Islet precursor cell (in vitro differentiated cells): ENCODE measurements around the gene MC5R.
"Not testable (repeated sequence)": the region's sequence is repeated elsewhere in the genome, so short reads cannot be mapped to it uniquely, and the experiment has no call there.

Experiments
- DNase-seq: peaks from one replicate; pipeline ENCODE4 v3.0.0-alpha.2; 2018

MC5R gene

DNA sequence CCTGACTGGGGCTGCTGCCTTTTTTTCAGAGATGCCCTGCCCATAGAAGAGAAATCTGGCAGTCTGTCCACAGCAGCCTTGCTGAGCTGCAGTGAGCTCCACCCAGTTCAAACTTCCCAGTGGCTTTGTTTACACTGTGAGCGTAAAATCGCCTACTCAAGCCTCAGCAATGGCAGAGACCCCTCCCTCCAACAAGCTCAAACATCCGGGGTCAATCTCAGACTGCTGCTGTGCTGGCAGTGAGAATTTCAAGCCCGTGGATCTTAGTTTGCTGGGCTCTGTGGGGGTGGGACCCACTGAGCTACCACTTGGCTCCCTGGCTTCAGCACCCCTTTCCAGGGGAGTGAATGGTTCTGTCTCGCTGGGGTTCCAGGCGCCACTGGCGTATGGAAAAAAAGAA, 38.9 kb downstream of the MC5R start:
- not testable (repeated sequence) for DNase-seq

DNA sequence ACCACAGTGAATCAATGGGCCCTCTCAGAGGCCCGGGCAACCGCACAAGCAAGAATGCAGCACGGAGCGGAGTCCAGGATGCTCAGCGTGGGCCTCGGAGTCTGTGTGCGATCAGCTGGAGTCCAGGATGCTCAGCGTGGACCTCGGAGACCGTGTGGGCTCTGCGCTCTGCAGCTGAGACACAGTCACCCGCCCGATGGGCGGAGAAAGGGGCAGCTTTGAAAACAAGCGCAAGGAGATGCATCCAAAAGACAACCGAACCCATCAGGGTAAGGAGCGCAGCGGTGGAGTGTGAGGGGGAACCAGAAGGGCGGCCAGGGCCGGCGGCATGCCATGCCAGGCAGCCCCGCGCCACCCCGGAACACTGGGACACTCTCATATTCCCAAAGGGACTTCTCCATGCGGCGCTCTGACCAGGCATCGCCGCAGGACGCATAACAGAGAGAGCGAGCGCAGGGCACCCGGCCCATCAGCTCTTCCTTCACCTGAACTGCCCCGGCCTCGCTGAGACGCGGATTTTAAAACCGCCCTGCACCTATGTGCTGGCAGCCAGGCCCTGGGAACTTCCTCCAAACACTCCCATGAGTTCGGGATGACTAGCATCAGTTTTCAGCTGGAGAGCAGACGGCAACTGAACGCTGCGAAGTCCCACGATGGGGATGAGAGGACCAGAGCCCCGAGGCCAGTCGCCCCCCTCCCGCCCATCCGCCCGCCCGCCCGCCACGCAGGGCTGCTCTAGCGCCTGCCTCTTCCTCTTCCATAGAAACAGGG, 44.7 kb downstream of the MC5R start:
- no peak for DNase-seq

DNA sequence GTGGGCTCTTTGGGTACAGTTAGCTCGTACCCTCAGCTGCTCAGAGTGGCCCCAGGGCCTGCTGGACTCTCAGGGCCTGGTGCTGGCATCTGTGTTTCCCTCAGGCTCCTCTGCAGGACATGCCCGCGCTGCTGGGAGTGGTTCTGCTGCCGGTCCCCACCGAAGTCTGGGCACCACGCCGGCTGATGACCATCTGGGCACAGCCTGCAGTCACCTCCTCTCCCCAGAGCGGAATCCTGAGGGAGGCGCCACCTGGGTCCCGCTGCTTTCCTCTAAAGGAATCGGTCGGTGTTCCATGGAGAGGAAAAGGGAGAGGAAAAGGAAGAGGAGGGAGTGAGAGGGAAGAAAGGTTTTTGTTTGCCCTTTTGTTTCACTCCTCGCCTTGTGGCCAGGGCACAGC, 47.8 kb downstream of the MC5R start:
- DNase-seq: no peak

DNA sequence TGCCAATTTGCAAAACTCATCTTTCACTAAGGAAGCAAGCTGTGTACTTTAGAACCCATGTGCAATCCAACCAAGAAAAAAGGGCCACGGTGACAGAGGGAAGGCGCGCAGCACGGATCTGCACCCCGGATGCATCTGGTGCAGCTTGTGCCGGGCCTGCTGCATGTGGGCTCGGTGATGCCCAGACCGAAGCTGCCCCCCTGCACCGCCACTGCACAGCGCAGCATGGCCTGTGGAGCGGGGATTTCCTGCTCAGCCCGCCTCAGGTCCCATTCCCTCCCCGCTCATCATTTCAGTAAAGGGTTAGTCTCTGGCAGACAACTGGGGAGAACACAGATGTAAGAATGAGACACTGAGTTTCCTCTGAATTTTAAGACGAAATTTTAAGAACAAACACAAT, 48.4 kb downstream of the MC5R start:
- DNase-seq: no peak

DNA sequence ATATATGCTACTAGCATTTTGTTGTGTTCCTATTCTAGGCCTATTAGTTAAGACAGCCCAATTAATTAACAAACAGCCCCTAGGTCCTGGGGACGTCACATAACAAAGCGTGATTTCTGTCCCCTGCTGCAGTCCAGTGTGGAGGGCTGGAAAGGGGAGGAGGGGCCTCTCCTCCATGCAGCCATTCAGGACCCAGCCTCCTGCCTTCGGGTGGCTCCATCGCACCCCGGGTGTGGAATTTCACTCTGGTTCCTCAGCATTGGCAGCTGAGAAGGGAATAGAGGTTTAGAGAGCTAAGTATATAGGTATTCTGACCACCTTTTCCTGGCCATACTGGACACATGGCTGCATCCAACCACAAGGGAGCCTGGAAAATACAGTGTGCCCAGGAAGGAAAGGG, 49.0 kb downstream of the MC5R start:
- no peak for DNase-seq

DNA sequence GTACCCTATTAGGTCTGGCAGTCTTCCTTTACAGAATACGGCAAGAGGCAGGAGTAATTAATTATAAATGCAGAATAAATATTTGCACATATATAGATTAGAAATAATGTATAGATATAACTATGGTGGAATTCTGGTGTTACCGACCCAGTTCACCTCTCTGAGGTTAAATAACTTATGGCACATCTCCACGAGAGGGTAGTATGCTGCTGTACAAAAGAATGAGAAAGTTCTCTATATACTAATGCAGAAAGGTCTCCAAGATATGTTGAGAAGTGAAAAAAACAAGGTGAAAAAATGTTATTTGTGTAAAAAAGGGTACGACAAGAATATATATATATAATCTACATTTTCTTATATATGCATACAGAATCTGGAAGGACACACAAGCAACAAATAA, 50.6 kb downstream of the MC5R start:
- DNase-seq: no peak
